HL-60/S4 (cell line): ENCODE measurements around the gene UNC5C.

Experiments
- in situ Hi-C: fragments of 300-500 bp; cut with MboI; formaldehyde crosslinking; loops from 2 replicates; pipeline ENCODE4 v1.14.3; 2022; ENCODE audit warnings: low sequenced_read_pairs

UNC5C gene

GRCh38 chr4:95546866-95547714 is 1.7 kb downstream of the UNC5C start:
- in situ Hi-C loops, result no loop called here

GRCh38 chr4:95546221-95546620 is 2.6 kb downstream of the UNC5C start:
- in situ Hi-C loops, result no loop called here

DNA sequence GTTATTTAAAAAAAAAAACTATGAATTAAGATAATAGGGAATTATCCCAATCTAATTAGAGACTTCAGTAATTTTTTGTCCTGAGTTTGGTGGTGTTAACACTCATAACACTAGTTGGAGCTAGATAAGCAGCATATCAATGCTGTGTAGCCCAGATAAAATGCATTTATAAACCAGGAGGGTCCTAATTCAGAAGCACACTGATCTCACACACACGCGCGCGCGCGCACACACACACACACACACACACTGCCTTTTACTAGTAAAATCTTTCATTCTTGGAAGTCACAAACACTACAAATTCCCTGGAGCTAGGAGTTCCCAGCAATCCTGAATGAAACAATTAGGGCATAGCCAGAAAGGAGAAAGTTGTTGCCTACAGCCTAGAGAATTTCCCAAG is 3.2 kb downstream of the UNC5C start:
- in situ Hi-C loops, result no loop called here

GRCh38 chr4:95544113-95545103 is 4.4 kb downstream of the UNC5C start:
- in situ Hi-C loops, result no loop called here

GRCh38 chr4:95541889-95542607 is 6.7 kb downstream of the UNC5C start:
- in situ Hi-C loops, result no loop called here

DNA sequence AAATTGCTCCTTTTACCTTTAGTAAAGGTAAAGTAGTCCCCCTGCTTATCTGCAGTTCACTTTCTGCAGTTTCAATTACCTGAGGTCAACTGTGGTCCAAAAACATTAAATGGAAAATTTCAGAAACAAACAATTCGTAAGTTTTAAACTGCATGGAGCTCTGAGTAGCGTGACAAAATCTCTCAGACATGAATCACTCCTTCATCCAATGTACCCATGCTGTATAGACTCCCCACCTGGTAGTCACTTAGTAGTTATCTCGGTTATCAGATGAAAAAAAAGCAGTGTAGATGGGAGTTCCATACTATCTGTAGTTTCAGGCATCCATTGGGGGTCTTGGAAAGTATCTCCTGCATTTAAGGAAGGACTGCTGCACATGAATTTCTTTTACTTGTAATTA is 7.7 kb downstream of the UNC5C start:
- in situ Hi-C loops, result no loop called here

DNA sequence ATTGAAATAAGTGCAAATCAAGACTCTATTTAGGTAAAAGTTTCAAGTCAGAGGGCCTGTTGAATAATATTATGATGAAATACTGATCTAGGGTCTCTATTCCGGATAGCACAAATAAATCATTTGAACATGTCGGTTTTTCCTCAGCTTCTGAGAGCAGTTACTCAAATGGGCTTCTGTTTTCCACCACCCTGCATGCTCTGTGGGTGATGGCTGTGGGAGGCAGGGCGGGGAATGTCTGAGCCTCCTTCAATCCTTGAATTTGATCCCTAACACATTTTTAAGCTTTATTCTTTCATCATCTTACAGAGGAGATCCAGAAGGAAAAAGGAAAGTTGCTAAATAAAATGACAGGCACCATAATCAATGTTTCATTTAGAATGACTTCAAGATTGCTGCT is 8.5 kb downstream of the UNC5C start:
- in situ Hi-C loops, result no loop called here

GRCh38 chr4:95539106-95539505 is 9.7 kb downstream of the UNC5C start:
- in situ Hi-C loops, result no loop called here

DNA sequence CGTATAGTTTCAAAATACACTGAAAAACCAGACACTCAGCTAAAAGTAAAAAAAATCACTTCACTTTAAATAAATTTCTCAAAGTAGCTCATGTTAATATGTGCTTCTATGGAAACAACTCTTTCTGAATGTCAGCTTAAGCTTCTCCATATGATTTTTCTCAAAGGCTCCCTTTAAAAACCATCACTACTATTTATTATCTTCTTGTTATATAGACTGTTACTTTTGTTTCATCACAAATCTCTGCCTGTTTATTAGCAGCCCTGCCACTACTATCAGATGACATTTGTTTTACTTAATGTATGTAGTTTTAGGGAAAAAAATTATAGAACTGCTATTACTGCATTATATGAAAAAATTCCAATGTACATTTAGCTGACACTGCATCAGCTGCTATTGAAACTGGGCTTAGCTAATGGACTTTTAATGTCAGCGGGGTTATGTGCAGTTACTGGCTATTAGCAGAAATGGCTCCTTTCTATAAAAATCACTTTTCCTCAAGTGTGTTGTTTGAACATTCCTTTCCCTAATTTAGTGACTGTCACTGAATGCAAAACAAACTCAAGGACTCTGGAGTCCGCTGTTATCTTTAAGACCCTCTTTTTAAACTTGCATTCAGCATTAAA is 10.8 kb downstream of the UNC5C start:
- in situ Hi-C loops, result no loop called here

GRCh38 chr4:95537191-95537590 is 11.6 kb downstream of the UNC5C start:
- in situ Hi-C loops, result no loop called here

GRCh38 chr4:95536650-95537049 is 12.1 kb downstream of the UNC5C start:
- in situ Hi-C loops, result no loop called here

DNA sequence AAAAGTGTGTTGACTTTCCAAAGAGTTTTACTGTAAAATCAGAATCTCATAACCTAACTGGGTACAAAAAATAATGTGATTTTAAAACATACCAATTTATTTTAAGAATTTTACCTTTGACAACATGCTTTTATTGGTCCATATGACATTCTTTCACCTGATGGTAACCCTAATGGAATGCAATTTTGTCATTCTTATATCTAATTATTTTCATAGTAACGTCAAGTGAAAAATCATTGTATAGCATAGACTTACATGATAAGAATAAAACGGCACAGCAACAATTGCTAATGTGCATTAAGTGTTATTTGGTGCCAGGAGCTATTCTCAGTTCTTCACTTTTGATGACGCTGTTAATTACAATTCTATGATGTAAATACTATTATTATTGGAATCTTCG is 13.6 kb downstream of the UNC5C start:
- in situ Hi-C loops, result no loop called here

GRCh38 chr4:95534032-95534431 is 14.7 kb downstream of the UNC5C start:
- in situ Hi-C loops, result no loop called here

- in situ Hi-C loops, result no loop called here
These were observed 15.5 kb downstream of the UNC5C start for GRCh38 chr4:95533254-95533653.

DNA sequence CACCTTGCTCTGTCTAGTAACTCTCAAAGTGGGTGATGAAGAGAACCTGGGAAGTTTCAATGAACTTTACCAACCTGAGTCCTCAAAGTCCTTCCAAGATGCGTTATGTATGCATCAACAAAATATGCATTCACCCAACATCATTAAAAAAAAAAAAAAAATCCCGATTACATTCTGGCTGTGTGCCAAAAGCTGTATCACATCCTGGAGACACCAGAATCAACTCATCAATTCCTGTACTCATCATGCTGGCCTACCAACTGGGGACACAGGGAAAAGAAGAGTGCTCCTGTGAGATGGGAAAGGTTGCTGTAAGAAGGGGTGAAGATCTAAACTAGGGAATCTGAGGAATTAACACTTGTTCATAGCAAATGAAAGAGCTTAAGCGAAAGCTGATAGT is 16.5 kb downstream of the UNC5C start:
- in situ Hi-C loops, result no loop called here

DNA sequence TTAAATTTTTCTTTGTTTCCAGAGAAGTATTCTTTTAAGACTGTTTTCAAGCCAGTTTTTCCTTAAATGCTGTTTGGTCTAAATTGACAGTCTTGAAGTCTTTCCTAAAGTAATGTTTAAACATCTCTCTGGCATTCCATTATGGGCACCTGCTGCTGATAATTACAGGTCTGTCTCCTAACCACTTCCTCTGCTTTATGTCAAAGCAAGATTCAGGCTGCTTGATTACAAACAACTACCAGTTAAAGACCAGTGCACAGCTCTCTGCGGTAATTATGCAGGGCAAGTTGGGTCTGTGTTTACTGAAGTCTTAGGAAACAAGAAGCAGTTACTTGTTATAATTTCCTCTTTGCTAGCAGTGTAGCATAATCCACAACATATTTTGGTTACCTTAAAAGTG is 17.6 kb downstream of the UNC5C start:
- in situ Hi-C loops, result no loop called here

DNA sequence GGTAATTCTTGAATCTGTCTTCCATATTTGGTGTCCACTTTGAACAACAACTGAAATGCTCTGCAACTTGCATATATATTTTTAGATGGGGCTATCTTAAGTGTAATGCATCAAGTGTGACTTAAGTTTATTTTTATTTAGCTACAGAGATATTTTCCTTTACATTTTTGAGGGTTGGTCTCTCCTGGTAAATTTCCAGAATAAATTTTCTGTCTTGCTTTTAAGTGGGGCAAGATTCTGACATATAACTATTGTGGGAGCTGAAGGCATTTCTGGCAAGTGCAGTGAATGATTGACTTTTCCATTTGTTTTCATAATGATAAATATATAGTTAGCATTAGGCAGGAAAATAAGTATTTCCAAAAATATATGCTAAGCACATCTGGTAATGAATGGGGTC is 18.8 kb downstream of the UNC5C start:
- in situ Hi-C loops, result no loop called here

DNA sequence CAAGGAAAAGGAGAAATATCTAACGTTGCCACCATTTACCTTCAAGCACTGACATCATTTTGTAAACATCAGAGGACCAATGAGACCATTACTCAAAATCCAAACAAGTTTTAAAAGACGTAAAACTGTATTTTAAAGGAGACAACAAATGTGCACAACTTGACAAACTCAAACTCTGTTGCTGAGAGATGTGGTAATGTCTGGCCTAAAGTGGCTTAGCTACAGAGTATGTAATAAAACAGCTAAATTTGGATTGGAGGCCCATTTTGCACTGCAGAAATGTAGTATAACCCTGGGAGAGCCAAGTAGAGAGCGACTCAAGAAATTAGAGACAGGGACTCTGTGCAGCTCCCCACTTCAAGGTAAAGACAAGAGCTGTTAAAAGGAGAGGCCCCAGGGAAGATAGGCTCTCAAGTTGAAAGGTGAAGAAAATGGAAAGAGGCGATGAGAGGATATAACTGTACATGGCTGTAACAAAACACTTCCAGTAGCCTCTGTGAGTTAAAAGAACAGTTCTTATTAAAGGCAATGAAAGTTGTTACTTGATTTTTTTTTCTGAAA is 20.3 kb downstream of the UNC5C start:
- in situ Hi-C loops, result no loop called here

DNA sequence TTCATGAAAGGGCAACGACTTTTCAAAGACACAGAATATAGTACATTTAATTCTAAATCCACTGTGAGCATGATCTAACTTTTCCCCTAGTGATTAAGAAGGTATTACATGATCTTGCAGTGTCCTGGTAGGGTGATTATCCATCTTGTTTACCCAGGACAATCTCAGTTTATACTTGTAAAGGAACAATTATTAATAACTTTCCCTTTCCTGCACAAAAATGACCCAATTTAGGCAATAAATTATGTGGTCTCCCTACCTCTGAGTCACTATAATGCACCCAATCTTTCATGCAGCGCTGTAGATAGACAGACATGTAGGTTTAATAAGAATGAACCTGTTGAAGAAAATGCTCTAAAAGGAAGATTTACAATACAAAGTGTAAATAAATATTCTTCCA is 22.7 kb downstream of the UNC5C start:
- in situ Hi-C loops, result no loop called here

DNA sequence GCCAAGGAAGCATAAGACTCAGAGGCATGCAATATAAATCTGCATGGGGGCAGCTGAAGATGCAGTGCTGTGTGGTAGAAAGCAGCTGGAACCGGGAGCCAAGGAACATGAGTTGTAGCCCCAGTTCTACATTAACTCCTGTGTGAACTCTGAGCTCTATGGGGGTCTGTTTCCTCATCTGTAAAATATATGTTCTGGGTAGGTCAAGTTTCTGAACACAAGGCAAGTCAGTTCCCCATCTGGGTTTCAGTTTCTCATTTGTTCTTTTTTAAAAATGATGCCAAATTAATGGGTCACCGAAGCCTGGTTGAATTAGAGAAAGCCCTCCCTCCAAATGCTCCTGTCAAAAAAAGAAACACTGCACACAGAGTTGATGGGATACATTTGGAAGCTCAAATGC is 24.0 kb downstream of the UNC5C start:
- in situ Hi-C loops, result no loop called here
